Large intestine (tissue), 3 donors: ENCODE measurements around the gene CNDP1. TPM values are rescaled to one million over a fixed set of nuclear protein-coding genes. Genes with fewer than 3 reads are reported as not detected.
A peak's percentile ranks its signal among the peaks of the same experiment; 100 is the strongest.

Experiments
- DNase-seq, 2 donors: peaks; one replicate each; pipeline versions ENCODE4 v3.0.0 to v3.0.0-alpha.2; 2013
- H3K27ac ChIP-seq: one replicate; pipeline ENCODE4 v1.5.1; 2013; ENCODE audit warnings: low read length
- H3K27me3 ChIP-seq: 2 replicates; pipeline ENCODE4 v1.6.1; 2013; ENCODE audit warnings: low read length; ENCODE audit not compliant: control insufficient read depth, insufficient read depth
- H3K36me3 ChIP-seq: 2 replicates; pipeline ENCODE4 v1.6.1; 2013; ENCODE audit warnings: low read length; ENCODE audit not compliant: control insufficient read depth, insufficient read depth
- H3K4me1 ChIP-seq: one replicate; pipeline ENCODE4 v1.6.1; 2013; ENCODE audit warnings: low read length; ENCODE audit not compliant: control insufficient read depth, insufficient read depth
- H3K4me3 ChIP-seq: one replicate; pipeline ENCODE4 v1.5.1; 2013; ENCODE audit warnings: low read length
- H3K9me3 ChIP-seq: one replicate; pipeline ENCODE4 v1.6.1; 2013; ENCODE audit warnings: mild to moderate bottlenecking, low read depth, low read length, moderate library complexity; ENCODE audit not compliant: control insufficient read depth
- whole genome bisulfite sequencing: methylation state at CpG from one replicate; pipeline ENCODE4 v1.1.5; 2013; ENCODE audit warnings: low lambda C conversion rate; ENCODE audit not compliant: insufficient coverage; 5-methylcytosine and 5-hydroxymethylcytosine counted together
- polyA plus RNA-seq: library from polyadenylated mRNA; unstranded; fragments of 120-200 nt; gene quantifications from one replicate; pipeline ENCODE4 v1.2.1, GENCODE V29; 2013

The CNDP1 gene
- polyA plus RNA-seq, 1 donor, result 0.27 TPM

DNA sequence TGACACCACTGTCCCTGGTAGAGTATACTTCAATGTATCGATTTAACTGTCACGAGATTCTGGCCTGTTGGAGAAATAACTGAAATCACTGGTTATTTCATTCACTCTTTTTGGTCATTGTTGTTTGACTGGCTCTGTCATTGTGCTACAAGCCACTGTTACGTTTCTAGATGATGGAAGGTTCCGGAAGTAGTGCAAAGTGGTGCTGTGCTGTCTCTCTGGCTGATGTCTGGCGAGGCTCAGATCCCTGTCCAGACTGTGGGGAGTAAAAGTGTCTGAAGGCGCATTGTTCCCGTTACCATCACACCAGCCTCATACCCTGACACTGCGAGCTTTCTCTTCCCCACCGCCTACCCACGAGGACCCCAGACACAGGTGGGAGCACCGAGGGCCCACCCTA is 11.7 kb downstream of the CNDP1 start:
- Histone ChIP-seq H3K4me1 (peaks cover 44% of the 10 kb centered on the region), H3K36me3 (no peaks in the 10 kb centered on the region), H3K9me3 (peaks cover 11% of the 10 kb centered on the region), H3K4me3 (no peak overlapping the region), H3K27me3 (no peaks in the 10 kb centered on the region), H3K27ac (no peak overlapping the region)
- no peak for DNase-seq
- no CpG with 5 or more reads among the region's 11 CpGs for WGBS

- Histone ChIP-seq H3K27ac (peak overlapping the region; percentile 46), H3K9me3 (peaks cover 11% of the 10 kb centered on the region), H3K4me3 (no peak overlapping the region), H3K27me3 (no peaks in the 10 kb centered on the region), H3K4me1 (peaks cover 36% of the 10 kb centered on the region), H3K36me3 (no peaks in the 10 kb centered on the region)
- peak in 1 of 2 donors; percentile 74 for DNase-seq
- WGBS, result 100% methylated on average over 1 of the region's 9 CpGs
Observed at GRCh38 chr18:74546751-74547530, 12.6 kb downstream of the CNDP1 start.

- H3K4me1 ChIP-seq, result peaks cover 28% of the 10 kb centered on the region
- no peaks in the 10 kb centered on the region for H3K27me3 ChIP-seq
- H3K36me3 ChIP-seq, result no peaks in the 10 kb centered on the region
- H3K9me3 ChIP-seq, result peaks cover 11% of the 10 kb centered on the region
- WGBS, result no CpG with 5 or more reads among the region's 7 CpGs
- no peak for DNase-seq
- no peak overlapping the region for H3K4me3 ChIP-seq
- H3K27ac ChIP-seq, result no peak overlapping the region
Observed at GRCh38 chr18:74547860-74548259, 13.6 kb downstream of the CNDP1 start.

GRCh38 chr18:74549591-74550104 is 15.3 kb downstream of the CNDP1 start:
- no peaks in the 10 kb centered on the region for H3K27me3 ChIP-seq
- no peak overlapping the region for H3K4me3 ChIP-seq
- H3K27ac ChIP-seq, result no peak overlapping the region
- peaks cover 20% of the 10 kb centered on the region for H3K4me1 ChIP-seq
- H3K36me3 ChIP-seq, result no peaks in the 10 kb centered on the region
- WGBS, result no CpG with 5 or more reads among the region's 1 CpG
- no peak for DNase-seq
- peaks cover 11% of the 10 kb centered on the region for H3K9me3 ChIP-seq

- peaks cover 16% of the 10 kb centered on the region for H3K4me1 ChIP-seq
- H3K27me3 ChIP-seq, result no peaks in the 10 kb centered on the region
- H3K27ac ChIP-seq, result no peak overlapping the region
- no peak overlapping the region for H3K4me3 ChIP-seq
- no CpG with 5 or more reads among the region's 6 CpGs for WGBS
- no peaks in the 10 kb centered on the region for H3K36me3 ChIP-seq
- DNase-seq, result no peak
- H3K9me3 ChIP-seq, result peaks cover 11% of the 10 kb centered on the region
Observed at GRCh38 chr18:74550886-74551285, 16.6 kb downstream of the CNDP1 start.

- Histone ChIP-seq H3K4me3 (no peak overlapping the region), H3K27me3 (no peaks in the 10 kb centered on the region), H3K4me1 (peaks cover 11% of the 10 kb centered on the region), H3K9me3 (peaks cover 11% of the 10 kb centered on the region), H3K36me3 (no peaks in the 10 kb centered on the region), H3K27ac (no peak overlapping the region)
- no peak for DNase-seq
- no CpG with 5 or more reads among the region's 3 CpGs for WGBS
Observed at GRCh38 chr18:74551452-74551851, 17.2 kb downstream of the CNDP1 start.

DNA sequence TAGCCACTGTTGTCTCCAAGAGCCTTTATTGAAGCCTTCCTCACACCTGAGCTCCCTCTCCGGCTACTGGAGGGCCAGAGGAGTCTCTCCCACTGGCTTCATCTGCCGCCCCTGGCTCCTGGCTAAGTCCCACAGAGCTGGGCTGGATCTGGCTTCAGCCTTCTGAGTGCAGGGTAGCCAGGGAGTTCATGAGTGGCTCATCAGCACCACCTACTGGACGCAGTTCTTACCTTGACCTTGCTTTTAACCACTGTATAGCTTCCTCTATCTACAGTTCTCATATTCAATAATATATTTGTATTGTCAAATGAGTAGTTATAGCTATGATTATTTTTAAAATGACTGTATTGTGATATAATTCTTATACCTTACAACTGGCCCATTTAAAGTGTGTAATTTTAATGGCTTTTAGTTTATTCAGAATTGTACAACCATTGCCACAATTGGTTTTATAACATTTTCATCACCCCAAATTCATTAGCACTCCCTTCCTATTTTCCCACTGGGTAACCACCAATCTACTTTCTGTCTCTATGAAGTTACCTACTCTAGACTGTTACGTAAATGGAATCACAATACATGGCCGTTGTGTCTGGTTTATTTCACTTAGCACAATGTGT is 17.7 kb downstream of the CNDP1 start:
- DNase-seq, result peak; percentile 80 to 83
- WGBS, result no CpG with 5 or more reads among the region's 5 CpGs
- Histone ChIP-seq H3K27me3 (no peaks in the 10 kb centered on the region), H3K27ac (no peak overlapping the region), H3K4me3 (no peak overlapping the region), H3K4me1 (peaks cover 5% of the 10 kb centered on the region), H3K9me3 (peaks cover 11% of the 10 kb centered on the region), H3K36me3 (no peaks in the 10 kb centered on the region)

GRCh38 chr18:74556126-74556525 is 21.8 kb downstream of the CNDP1 start:
- WGBS, result no CpG with 5 or more reads among the region's 11 CpGs
- no peak overlapping the region for H3K4me3 ChIP-seq
- no peaks in the 10 kb centered on the region for H3K9me3 ChIP-seq
- H3K27me3 ChIP-seq, result no peaks in the 10 kb centered on the region
- H3K36me3 ChIP-seq, result no peaks in the 10 kb centered on the region
- H3K4me1 ChIP-seq, result no peaks in the 10 kb centered on the region
- H3K27ac ChIP-seq, result no peak overlapping the region
- DNase-seq, result peak in 1 of 2 donors; percentile 37

DNA sequence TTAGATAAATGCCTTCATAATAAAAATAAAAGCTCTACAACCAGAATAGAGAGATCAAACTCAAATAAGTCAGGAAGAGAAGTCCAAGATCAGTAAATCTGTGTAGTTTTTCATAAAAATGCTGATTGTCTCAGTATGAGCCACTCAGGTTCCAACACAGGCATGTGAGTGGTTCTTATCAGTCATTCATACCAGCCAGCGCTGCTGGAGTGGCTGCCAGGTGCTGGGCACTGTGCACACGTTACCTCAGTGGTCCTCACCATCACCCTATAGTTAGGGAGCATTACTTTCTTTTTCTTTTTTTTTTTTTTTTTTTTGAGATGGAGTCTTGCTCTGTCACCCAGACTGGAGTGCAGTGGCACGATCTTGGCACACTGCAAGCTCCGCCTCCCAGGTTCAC is 23.8 kb downstream of the CNDP1 start:
- WGBS, result no CpG with 5 or more reads among the region's 4 CpGs
- H3K36me3 ChIP-seq, result no peaks in the 10 kb centered on the region
- no peak overlapping the region for H3K27ac ChIP-seq

GRCh38 chr18:74562131-74562730 is 27.9 kb downstream of the CNDP1 start:
- Histone ChIP-seq H3K36me3 (no peaks in the 10 kb centered on the region), H3K27ac (no peak overlapping the region), H3K4me1 (peaks cover 35% of the 10 kb centered on the region), H3K4me3 (no peak overlapping the region), H3K27me3 (no peaks in the 10 kb centered on the region), H3K9me3 (peaks cover 5% of the 10 kb centered on the region)
- WGBS, result 67% methylated on average over 1 of the region's 4 CpGs
- DNase-seq, result no peak

More for the DNA sequence above, 23.8 kb downstream of the CNDP1 start:
- Histone ChIP-seq H3K4me1 (peaks cover 7% of the 10 kb centered on the region), H3K9me3 (no peaks in the 10 kb centered on the region), H3K4me3 (no peak overlapping the region), H3K27me3 (no peaks in the 10 kb centered on the region)
- no peak for DNase-seq
